H1 (cell line): ENCODE data around the gene SLC17A8.
"Not testable (repeated sequence)": the region's sequence is repeated elsewhere in the genome, so short reads cannot be mapped to it uniquely, and the experiment has no call there.

Experiments used
- BCL11A ChIP-seq, 2 experiments: IDR thresholded peaks; one replicate each; pipeline ENCODE4 v1.6.1; 2011; ENCODE audit warnings: low read depth in 2 of 2, low read length in 2 of 2, mild to moderate bottlenecking in 2 of 2
- CHD2 ChIP-seq: IDR thresholded peaks from 2 replicates; pipeline ENCODE4 v1.6.1; 2012; ENCODE audit warnings: low read length, improper control_type of control experiment
- CTCF ChIP-seq, 3 experiments: IDR thresholded peaks; 1 replicate in 2 of 3; 2 replicates in 1 of 3; pipeline versions ENCODE4 v1.5.1 to v1.6.1; 2011; ENCODE audit warnings: low read length in 3 of 3, mild to moderate bottlenecking in 3 of 3, inconsistent platforms in 2 of 3, low read depth in 1 of 3, moderate library complexity in 1 of 3; ENCODE audit not compliant: insufficient read depth in 1 of 3; ENCODE audit errors: control extremely low read depth in 1 of 3
- JUN ChIP-seq: IDR thresholded peaks from 2 replicates; pipeline ENCODE4 v1.6.1; 2011; ENCODE audit warnings: low read depth, mild to moderate bottlenecking, improper control_type of control experiment, low read length
- POLR2AphosphoS5 ChIP-seq: IDR thresholded peaks from 2 replicates; pipeline ENCODE4 v1.6.1; 2011; ENCODE audit warnings: low read depth, low read length
- RAD21 ChIP-seq, 2 experiments: IDR thresholded peaks in 1 of 2; conservative IDR thresholded peaks in 1 of 2; 2 replicates each; pipeline ENCODE4 v1.6.1; 2011; ENCODE audit warnings: low read depth in 2 of 2, low read length in 2 of 2, improper control_type of control experiment in 1 of 2, inconsistent platforms in 1 of 2, mild to moderate bottlenecking in 1 of 2, moderate library complexity in 1 of 2
- RFX5 ChIP-seq: IDR thresholded peaks from 2 replicates; pipeline ENCODE4 v1.6.1; 2011; ENCODE audit warnings: low read depth, low read length, improper control_type of control experiment, borderline replicate concordance
- RNF2 ChIP-seq: fragments of 200-900, 300-1000 bp; sonication (generic); IDR thresholded peaks from 2 replicates; pipeline ENCODE4 v1.7.1; 2016; ENCODE audit warnings: borderline replicate concordance, low read depth, mild to moderate bottlenecking, antibody characterized with exemption, low read length; ENCODE audit not compliant: poor library complexity, severe bottlenecking; ENCODE audit errors: missing control alignments
- TCF12 ChIP-seq: IDR thresholded peaks from 2 replicates; pipeline ENCODE4 v1.6.1; 2011; ENCODE audit warnings: low read depth, mild to moderate bottlenecking, low read length
- ZNF274 ChIP-seq: IDR thresholded peaks from 2 replicates; pipeline ENCODE4 v1.7.0; 2012; ENCODE audit warnings: low read length, borderline replicate concordance; ENCODE audit errors: extremely low read depth

GRCh38 chr12:100430251-100430650, 73.4 kb downstream of the SLC17A8 start:
- not testable (repeated sequence) for TF ChIP-seq RNF2; BCL11A (IDR thresholded peaks at IDR 0.05; ENCODE audit: low read depth in 2 of 2, low read length in 2 of 2); CTCF (IDR thresholded peaks at IDR 0.05; ENCODE audit: control extremely low read depth in 1 of 3, insufficient read depth in 1 of 3, low read depth in 1 of 3, low read length in 3 of 3); JUN; POLR2AphosphoS5; ZNF274; RFX5; RAD21 (IDR thresholded peaks at IDR 0.05 in 1 of 2, conservative IDR thresholded peaks at IDR 0.05 in 1 of 2; ENCODE audit: low read depth in 2 of 2, low read length in 2 of 2); CHD2; TCF12
